SKM-1 (cell line): ENCODE results near the gene TFDP2.
"Not testable (repeated sequence)": the region's sequence is repeated elsewhere in the genome, so short reads cannot be mapped to it uniquely, and the experiment has no call there.

Source experiments
- DNase-seq: peaks from one replicate; lab custom pipeline; 2025; ENCODE audit not compliant: unreplicated experiment; lab: John Stamatoyannopoulos, UW

Gene TFDP2

GRCh38 chr3:142026333-142026732, 123.0 kb downstream of the TFDP2 start:
- no peak for DNase-seq

GRCh38 chr3:142022381-142022780, 127.0 kb downstream of the TFDP2 start:
- DNase-seq, result no peak

GRCh38 chr3:142021127-142021526, 128.2 kb downstream of the TFDP2 start:
- DNase-seq, result no peak

GRCh38 chr3:142019794-142020320, 129.5 kb downstream of the TFDP2 start:
- no peak for DNase-seq

GRCh38 chr3:142013993-142014392, 135.4 kb downstream of the TFDP2 start:
- DNase-seq, result no peak

- no peak for DNase-seq
Measured at GRCh38 chr3:142013326-142013980, 135.9 kb downstream of the TFDP2 start.

- DNase-seq, result no peak
Measured at GRCh38 chr3:142009029-142009428, 140.3 kb downstream of the TFDP2 start.

GRCh38 chr3:142007710-142008399, 141.5 kb downstream of the TFDP2 start:
- DNase-seq, result no peak

GRCh38 chr3:142004957-142005356, 144.4 kb downstream of the TFDP2 start:
- DNase-seq, result not testable (repeated sequence)

GRCh38 chr3:142004025-142004424, 145.3 kb downstream of the TFDP2 start:
- no peak for DNase-seq

- DNase-seq, result no peak
Measured at GRCh38 chr3:142003291-142003690, 146.1 kb downstream of the TFDP2 start.

GRCh38 chr3:142000325-142000870, 148.9 kb downstream of the TFDP2 start:
- DNase-seq, result no peak

- no peak for DNase-seq
Measured at GRCh38 chr3:141998669-141999290, 150.6 kb downstream of the TFDP2 start.

- DNase-seq, result no peak
Measured at GRCh38 chr3:141996437-141996836, 152.9 kb downstream of the TFDP2 start.

GRCh38 chr3:141994856-141995255, 154.5 kb downstream of the TFDP2 start:
- no peak for DNase-seq

GRCh38 chr3:141992512-141992911, 156.8 kb downstream of the TFDP2 start:
- DNase-seq, result no peak

GRCh38 chr3:141986548-141987107, 162.7 kb downstream of the TFDP2 start:
- no peak for DNase-seq

- DNase-seq, result no peak
Measured at GRCh38 chr3:141981084-141981483, 168.3 kb downstream of the TFDP2 start.

- no peak for DNase-seq
Measured at GRCh38 chr3:141979050-141979671, 170.2 kb downstream of the TFDP2 start.

- not testable (repeated sequence) for DNase-seq
Measured at GRCh38 chr3:141974777-141975176, 174.6 kb downstream of the TFDP2 start.

- no peak for DNase-seq
Measured at GRCh38 chr3:141972399-141972798, 176.9 kb downstream of the TFDP2 start.
